ENCODE results near the gene COPS2. TPM values are rescaled to one million over a fixed set of nuclear protein-coding genes. Genes with fewer than 3 reads are reported as not detected.

The COPS2 gene
- total and polyA plus RNA-seq, 2 donors (not counting 1 experiment from before 2014, with no cell fraction given), result 13.8 to 47.8 TPM

- H2AFZ ChIP-seq (ENCODE audit: insufficient read depth, low read depth, low read length, poor library complexity, severe bottlenecking), result no peak overlapping the region
- TF ChIP-seq, protein P1, sequence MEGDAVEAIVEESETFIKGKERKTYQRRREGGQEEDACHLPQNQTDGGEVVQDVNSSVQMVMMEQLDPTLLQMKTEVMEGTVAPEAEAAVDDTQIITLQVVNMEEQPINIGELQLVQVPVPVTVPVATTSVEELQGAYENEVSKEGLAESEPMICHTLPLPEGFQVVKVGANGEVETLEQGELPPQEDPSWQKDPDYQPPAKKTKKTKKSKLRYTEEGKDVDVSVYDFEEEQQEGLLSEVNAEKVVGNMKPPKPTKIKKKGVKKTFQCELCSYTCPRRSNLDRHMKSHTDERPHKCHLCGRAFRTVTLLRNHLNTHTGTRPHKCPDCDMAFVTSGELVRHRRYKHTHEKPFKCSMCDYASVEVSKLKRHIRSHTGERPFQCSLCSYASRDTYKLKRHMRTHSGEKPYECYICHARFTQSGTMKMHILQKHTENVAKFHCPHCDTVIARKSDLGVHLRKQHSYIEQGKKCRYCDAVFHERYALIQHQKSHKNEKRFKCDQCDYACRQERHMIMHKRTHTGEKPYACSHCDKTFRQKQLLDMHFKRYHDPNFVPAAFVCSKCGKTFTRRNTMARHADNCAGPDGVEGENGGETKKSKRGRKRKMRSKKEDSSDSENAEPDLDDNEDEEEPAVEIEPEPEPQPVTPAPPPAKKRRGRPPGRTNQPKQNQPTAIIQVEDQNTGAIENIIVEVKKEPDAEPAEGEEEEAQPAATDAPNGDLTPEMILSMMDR (IDR thresholded peaks at IDR 0.05), result no peak
- H3K27ac ChIP-seq (ENCODE audit: low read length in 2 of 2), result no peak overlapping the region
- DNase-seq, result no peak
- H3K4me1 ChIP-seq (ENCODE audit: control insufficient read depth in 2 of 2, insufficient read depth in 2 of 2, low read length in 2 of 2), result no peaks in the 10 kb centered on the region
- H3K36me3 ChIP-seq (replicated peaks in 1 of 2; ENCODE audit: control extremely low read depth in 1 of 2, control insufficient read depth in 1 of 2, extremely low read depth in 1 of 2, insufficient read depth in 2 of 2, low read length in 1 of 2), result peaks cover 7 to 26% of the 10 kb centered on the region in 2 experiments
- ChIA-PET CTCF (no interaction called here), POLR2A (no interaction called here)
- H3K4me3 ChIP-seq (ENCODE audit: control extremely low read depth in 1 of 5, extremely low read depth in 1 of 5, insufficient read depth in 1 of 5, low read depth in 2 of 5, low read length in 4 of 5), result no peak overlapping the region
- no peaks in the 10 kb centered on the region for H3K79me2 ChIP-seq (ENCODE audit: control insufficient read depth, insufficient read depth, low read length)
- no peaks in the 10 kb centered on the region for H4K20me1 ChIP-seq (ENCODE audit: control insufficient read depth, insufficient read depth, low read length, poor library complexity, severe bottlenecking)
- H3K27me3 ChIP-seq (replicated peaks in 1 of 4; ENCODE audit: control extremely low read depth in 1 of 4, control insufficient read depth in 3 of 4, insufficient read depth in 4 of 4, low read length in 3 of 4), result no peaks in the 10 kb centered on the region
- no peak overlapping the region for H3K9ac ChIP-seq (ENCODE audit: low read length)
- no peak for ATAC-seq (ENCODE audit: low read depth)
- H3K4me2 ChIP-seq (replicated peaks; ENCODE audit: low read depth, low read length, poor library complexity, severe bottlenecking), result no peak overlapping the region
- WGBS (ENCODE audit: insufficient coverage), result 100% methylated on average over 1 of the region's 2 CpGs
- H3K9me3 ChIP-seq (ENCODE audit: control extremely low read depth in 1 of 3, control insufficient read depth in 2 of 3, insufficient read depth in 1 of 3, low read length in 2 of 3), result peaks cover 4 to 13% (median 10%) of the 10 kb centered on the region in 3 donors
- Mint-ChIP-seq H3K4me1 (no peaks in the 10 kb centered on the region), H3K4me3 (no peak overlapping the region), H3K9me3 (ENCODE audit: insufficient read depth) (peaks cover 6% of the 10 kb centered on the region), H3K27me3 (no peaks in the 10 kb centered on the region), H3K27ac (no peak overlapping the region)
- intact Hi-C loops (cut with micrococcal nuclease), result loop anchor here (5.0 kb wide), 1 partner anchor 63 kb away; the partner anchor contains the start of gene SECISBP2L
Observed at GRCh38 chr15:49110158-49110944, 45.0 kb downstream of the COPS2 start.

DNA sequence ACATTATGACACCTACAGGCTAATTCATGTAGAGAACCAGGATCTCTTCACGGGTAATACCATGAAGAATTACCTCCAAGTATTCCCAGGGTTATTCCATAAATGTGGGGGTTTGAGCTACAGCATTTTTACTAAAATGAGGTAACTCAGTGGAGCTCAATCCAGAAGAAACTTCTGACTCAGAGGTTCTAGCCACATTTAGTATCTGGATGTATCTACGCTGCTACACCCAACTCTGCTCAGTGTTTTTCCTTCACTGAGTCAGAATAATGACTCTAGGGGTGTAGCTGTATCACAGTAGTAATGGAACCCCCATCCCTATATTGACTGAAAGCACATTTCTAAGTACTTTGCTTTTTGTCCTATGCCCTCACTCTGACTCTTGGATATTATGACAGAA, 52.4 kb downstream of the COPS2 start:
- no peaks in the 10 kb centered on the region for H4K20me1 ChIP-seq (ENCODE audit: control insufficient read depth, insufficient read depth, low read length, poor library complexity, severe bottlenecking)
- TF ChIP-seq EZH2 (IDR thresholded peaks at IDR 0.05; ENCODE audit: borderline replicate concordance, insufficient read depth, low read depth, low read length, poor library complexity, severe bottlenecking), result no peak
- TF ChIP-seq, protein P1 (IDR thresholded peaks at IDR 0.05), result no peak
- no peak overlapping the region for H3K27ac ChIP-seq (ENCODE audit: low read length in 2 of 2)
- H3K27me3 ChIP-seq (replicated peaks in 1 of 4; ENCODE audit: control extremely low read depth in 1 of 4, control insufficient read depth in 3 of 4, insufficient read depth in 4 of 4, low read length in 3 of 4), result no peaks in the 10 kb centered on the region
- no peaks in the 10 kb centered on the region for H3K27me3 Mint-ChIP-seq
- no peaks in the 10 kb centered on the region for H3K4me1 Mint-ChIP-seq
- no peaks in the 10 kb centered on the region for H3K4me1 ChIP-seq (ENCODE audit: control insufficient read depth in 2 of 2, insufficient read depth in 2 of 2, low read length in 2 of 2)
- no peak overlapping the region for H3K4me2 ChIP-seq (replicated peaks; ENCODE audit: low read depth, low read length, poor library complexity, severe bottlenecking)
- DNase-seq (no peak), ATAC-seq (ENCODE audit: low read depth) (no peak)
- WGBS (ENCODE audit: insufficient coverage), result no CpG with 5 or more reads among the region's 2 CpGs
- H3K27ac Mint-ChIP-seq, result no peak overlapping the region
- H3K36me3 ChIP-seq (replicated peaks in 1 of 2; ENCODE audit: control extremely low read depth in 1 of 2, control insufficient read depth in 1 of 2, extremely low read depth in 1 of 2, insufficient read depth in 2 of 2, low read length in 1 of 2), result peaks cover 2 to 13% of the 10 kb centered on the region in 2 experiments
- H3K79me2 ChIP-seq (ENCODE audit: control insufficient read depth, insufficient read depth, low read length), result no peaks in the 10 kb centered on the region
- CTCF ChIA-PET, result no interaction called here
- no peaks in the 10 kb centered on the region for H3K9me3 Mint-ChIP-seq (ENCODE audit: insufficient read depth)
- no peaks in the 10 kb centered on the region for H3K9me3 ChIP-seq (ENCODE audit: control extremely low read depth in 1 of 3, control insufficient read depth in 2 of 3, insufficient read depth in 1 of 3, low read length in 2 of 3)
- no peak overlapping the region for H3K9ac ChIP-seq (ENCODE audit: low read length)
- POLR2A ChIA-PET, result no interaction called here
- intact Hi-C loops (cut with micrococcal nuclease), result no loop called here
- no peak overlapping the region for H3K4me3 ChIP-seq (ENCODE audit: control extremely low read depth in 1 of 5, extremely low read depth in 1 of 5, insufficient read depth in 1 of 5, low read depth in 2 of 5, low read length in 4 of 5)
- H3K4me3 Mint-ChIP-seq, result no peak overlapping the region
- H2AFZ ChIP-seq (ENCODE audit: insufficient read depth, low read depth, low read length, poor library complexity, severe bottlenecking), result no peak overlapping the region

Measured in B cell (primary cell).